ENCODE results near the gene VEGFA. TPM values are rescaled to one million over a fixed set of nuclear protein-coding genes. Genes with fewer than 3 reads are reported as not detected.

VEGFA gene
- total RNA-seq, 1 experiment from 2014 or later, result 146 TPM

GRCh38 chr6:43797919-43798318, 27.9 kb downstream of the VEGFA start:
- Histone ChIP-seq H3K27ac (ENCODE audit: low read length) (no peak overlapping the region), H3K4me2 (ENCODE audit: low read depth, low read length, poor library complexity, severe bottlenecking) (no peak overlapping the region)

GRCh38 chr6:43798688-43799444, 28.9 kb downstream of the VEGFA start:
- DNase-seq, result no peak
- Histone ChIP-seq H2AFZ (ENCODE audit: low read length) (no peak overlapping the region), H3K36me3 (ENCODE audit: insufficient read depth, low read length) (no peaks in the 10 kb centered on the region), H3K9me3 (ENCODE audit: low read length) (no peaks in the 10 kb centered on the region), H3K4me2 (ENCODE audit: low read depth, low read length, poor library complexity, severe bottlenecking) (no peak overlapping the region), H3K27ac (ENCODE audit: low read length) (no peak overlapping the region), H3K4me1 (ENCODE audit: low read length) (peaks cover 4% of the 10 kb centered on the region; the same call in 1 of the 2 replicates), H3K9ac (ENCODE audit: low read length) (no peak overlapping the region), H3K4me3 (ENCODE audit: low read length) (no peak overlapping the region), H3K27me3 (ENCODE audit: low read length) (no peaks in the 10 kb centered on the region), H3K9me2 (replicated peaks; ENCODE audit: insufficient read depth, low read length) (no peaks in the 10 kb centered on the region), H4K20me1 (ENCODE audit: insufficient read depth, low read depth, low read length) (no peaks in the 10 kb centered on the region), H3K79me2 (ENCODE audit: low read length) (no peaks in the 10 kb centered on the region)

More at GRCh38 chr6:43797919-43798318, 27.9 kb downstream of the VEGFA start:
- no peak for DNase-seq
- H3K9me2 ChIP-seq (replicated peaks; ENCODE audit: insufficient read depth, low read length), result no peaks in the 10 kb centered on the region
- H2AFZ ChIP-seq (ENCODE audit: low read length), result no peak overlapping the region
- no peaks in the 10 kb centered on the region for H3K36me3 ChIP-seq (ENCODE audit: insufficient read depth, low read length)
- no peaks in the 10 kb centered on the region for H3K79me2 ChIP-seq (ENCODE audit: low read length)
- H3K9ac ChIP-seq (ENCODE audit: low read length), result no peak overlapping the region
- no peak overlapping the region for H3K4me3 ChIP-seq (ENCODE audit: low read length)
- H3K4me1 ChIP-seq (ENCODE audit: low read length), result peaks cover 4% of the 10 kb centered on the region; the same call in 1 of the 2 replicates
- H4K20me1 ChIP-seq (ENCODE audit: insufficient read depth, low read depth, low read length), result no peaks in the 10 kb centered on the region
- no peaks in the 10 kb centered on the region for H3K9me3 ChIP-seq (ENCODE audit: low read length)
- no peaks in the 10 kb centered on the region for H3K27me3 ChIP-seq (ENCODE audit: low read length)

- Histone ChIP-seq H3K9me2 (replicated peaks; ENCODE audit: insufficient read depth, low read length) (no peaks in the 10 kb centered on the region), H3K27me3 (ENCODE audit: low read length) (no peaks in the 10 kb centered on the region), H4K20me1 (ENCODE audit: insufficient read depth, low read depth, low read length) (no peaks in the 10 kb centered on the region), H2AFZ (ENCODE audit: low read length) (no peak overlapping the region), H3K9me3 (ENCODE audit: low read length) (no peaks in the 10 kb centered on the region), H3K4me2 (ENCODE audit: low read depth, low read length, poor library complexity, severe bottlenecking) (no peak overlapping the region), H3K36me3 (ENCODE audit: insufficient read depth, low read length) (no peaks in the 10 kb centered on the region), H3K4me3 (ENCODE audit: low read length) (no peak overlapping the region), H3K4me1 (ENCODE audit: low read length) (peaks cover 4% of the 10 kb centered on the region; the same call in 1 of the 2 replicates), H3K27ac (ENCODE audit: low read length) (no peak overlapping the region), H3K79me2 (ENCODE audit: low read length) (no peaks in the 10 kb centered on the region), H3K9ac (ENCODE audit: low read length) (no peak overlapping the region)
- DNase-seq, result no peak
Observed at GRCh38 chr6:43799551-43800297, 29.7 kb downstream of the VEGFA start.

GRCh38 chr6:43800298-43800623, 30.2 kb downstream of the VEGFA start:
- no peak overlapping the region for H3K4me3 ChIP-seq (ENCODE audit: low read length)
- H2AFZ ChIP-seq (ENCODE audit: low read length), result no peak overlapping the region
- no peak overlapping the region for H3K27ac ChIP-seq (ENCODE audit: low read length)
- H3K9ac ChIP-seq (ENCODE audit: low read length), result no peak overlapping the region
- no peaks in the 10 kb centered on the region for H3K9me3 ChIP-seq (ENCODE audit: low read length)
- DNase-seq, result no peak
- H3K9me2 ChIP-seq (replicated peaks; ENCODE audit: insufficient read depth, low read length), result no peaks in the 10 kb centered on the region
- no peaks in the 10 kb centered on the region for H3K36me3 ChIP-seq (ENCODE audit: insufficient read depth, low read length)
- H4K20me1 ChIP-seq (ENCODE audit: insufficient read depth, low read depth, low read length), result no peaks in the 10 kb centered on the region
- no peaks in the 10 kb centered on the region for H3K79me2 ChIP-seq (ENCODE audit: low read length)
- H3K4me2 ChIP-seq (ENCODE audit: low read depth, low read length, poor library complexity, severe bottlenecking), result no peak overlapping the region
- H3K4me1 ChIP-seq (ENCODE audit: low read length), result peaks cover 4% of the 10 kb centered on the region; the same call in 1 of the 2 replicates
- no peaks in the 10 kb centered on the region for H3K27me3 ChIP-seq (ENCODE audit: low read length)

- Histone ChIP-seq H3K9ac (ENCODE audit: low read length) (no peak overlapping the region), H3K27me3 (ENCODE audit: low read length) (no peaks in the 10 kb centered on the region), H3K4me2 (ENCODE audit: low read depth, low read length, poor library complexity, severe bottlenecking) (no peak overlapping the region), H3K27ac (ENCODE audit: low read length) (no peak overlapping the region), H3K4me3 (ENCODE audit: low read length) (no peak overlapping the region), H2AFZ (ENCODE audit: low read length) (no peak overlapping the region), H3K79me2 (ENCODE audit: low read length) (no peaks in the 10 kb centered on the region), H3K9me3 (ENCODE audit: low read length) (no peaks in the 10 kb centered on the region), H4K20me1 (ENCODE audit: insufficient read depth, low read depth, low read length) (no peaks in the 10 kb centered on the region), H3K36me3 (ENCODE audit: insufficient read depth, low read length) (no peaks in the 10 kb centered on the region), H3K9me2 (replicated peaks; ENCODE audit: insufficient read depth, low read length) (no peaks in the 10 kb centered on the region), H3K4me1 (ENCODE audit: low read length) (peaks cover 4% of the 10 kb centered on the region; the same call in 1 of the 2 replicates)
- DNase-seq, result no peak
Observed at GRCh38 chr6:43800746-43801494, 30.9 kb downstream of the VEGFA start.

GRCh38 chr6:43801495-43802181, 31.6 kb downstream of the VEGFA start:
- H3K27me3 ChIP-seq (ENCODE audit: low read length), result no peaks in the 10 kb centered on the region
- H3K27ac ChIP-seq (ENCODE audit: low read length), result no peak overlapping the region
- no peaks in the 10 kb centered on the region for H4K20me1 ChIP-seq (ENCODE audit: insufficient read depth, low read depth, low read length)
- H2AFZ ChIP-seq (ENCODE audit: low read length), result no peak overlapping the region
- no peaks in the 10 kb centered on the region for H3K9me2 ChIP-seq (replicated peaks; ENCODE audit: insufficient read depth, low read length)
- no peak overlapping the region for H3K9ac ChIP-seq (ENCODE audit: low read length)
- H3K4me2 ChIP-seq (ENCODE audit: low read depth, low read length, poor library complexity, severe bottlenecking), result no peak overlapping the region
- no peaks in the 10 kb centered on the region for H3K9me3 ChIP-seq (ENCODE audit: low read length)
- no peaks in the 10 kb centered on the region for H3K79me2 ChIP-seq (ENCODE audit: low read length)
- no peak overlapping the region for H3K4me3 ChIP-seq (ENCODE audit: low read length)
- DNase-seq, result no peak
- H3K4me1 ChIP-seq (ENCODE audit: low read length), result peaks cover 4% of the 10 kb centered on the region; the same call in 1 of the 2 replicates
- H3K36me3 ChIP-seq (ENCODE audit: insufficient read depth, low read length), result no peaks in the 10 kb centered on the region

GRCh38 chr6:43803055-43803782, 33.2 kb downstream of the VEGFA start:
- Histone ChIP-seq H3K9me3 (ENCODE audit: low read length) (no peaks in the 10 kb centered on the region), H4K20me1 (ENCODE audit: insufficient read depth, low read depth, low read length) (no peaks in the 10 kb centered on the region), H3K79me2 (ENCODE audit: low read length) (no peaks in the 10 kb centered on the region), H3K4me1 (ENCODE audit: low read length) (peaks cover 4% of the 10 kb centered on the region; the same call in 1 of the 2 replicates), H3K4me2 (ENCODE audit: low read depth, low read length, poor library complexity, severe bottlenecking) (no peak overlapping the region), H3K27me3 (ENCODE audit: low read length) (no peaks in the 10 kb centered on the region), H3K36me3 (ENCODE audit: insufficient read depth, low read length) (no peaks in the 10 kb centered on the region), H3K27ac (ENCODE audit: low read length) (no peak overlapping the region), H2AFZ (ENCODE audit: low read length) (no peak overlapping the region), H3K9ac (ENCODE audit: low read length) (no peak overlapping the region), H3K4me3 (ENCODE audit: low read length) (no peak overlapping the region), H3K9me2 (replicated peaks; ENCODE audit: insufficient read depth, low read length) (no peaks in the 10 kb centered on the region)
- DNase-seq, result no peak

All from Karpas-422 (cell line).